HG03521 (cell line): ENCODE results near the gene PCK2.
A peak's percentile ranks its signal among the peaks of the same experiment; 100 is the strongest.
"Not testable (repeated sequence)": the region's sequence is repeated elsewhere in the genome, so short reads cannot be mapped to it uniquely, and the experiment has no call there.

Experiments used
- ATAC-seq: cut with Tn5 transposase; IDR thresholded peaks from one replicate; pipeline ENCODE4 v1.9.1; 2021; ENCODE audit warnings: mild to moderate bottlenecking, moderate library complexity; ENCODE audit not compliant: unreplicated experiment

Gene PCK2

DNA sequence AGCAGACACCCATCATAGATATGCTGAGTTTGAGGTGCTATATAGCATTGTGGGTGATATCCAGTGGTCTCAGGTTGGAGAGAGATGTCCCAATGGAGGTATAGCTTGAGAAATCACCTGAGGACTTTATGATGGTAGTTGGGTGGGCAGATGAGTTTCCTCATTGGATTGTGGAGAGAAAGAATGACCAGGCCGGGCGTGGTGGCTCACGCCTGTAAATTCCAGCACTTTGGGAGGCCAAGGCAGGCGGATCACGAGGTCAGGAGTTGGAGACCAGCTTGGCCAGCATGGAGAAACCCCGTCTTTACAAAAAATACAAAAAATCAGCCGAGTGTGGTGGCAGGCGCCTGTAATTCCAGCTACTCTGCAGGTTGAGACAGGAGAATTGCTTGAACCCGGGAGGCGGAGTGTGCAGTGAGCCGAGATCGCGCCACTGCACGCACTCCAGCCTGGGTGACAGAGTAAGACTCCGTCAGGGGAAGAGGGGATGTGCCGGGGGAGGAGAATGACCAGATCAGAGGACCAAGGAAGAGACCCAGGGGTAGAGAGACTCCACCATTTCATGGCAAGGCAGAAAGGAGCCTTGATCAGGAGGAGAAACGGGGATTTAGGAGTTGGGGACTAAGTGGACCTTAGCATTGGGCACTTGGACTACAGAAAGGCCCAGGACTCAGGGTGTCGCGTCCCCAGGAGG is 757 bp upstream of the PCK2 start:
- ATAC-seq: no peak

DNA sequence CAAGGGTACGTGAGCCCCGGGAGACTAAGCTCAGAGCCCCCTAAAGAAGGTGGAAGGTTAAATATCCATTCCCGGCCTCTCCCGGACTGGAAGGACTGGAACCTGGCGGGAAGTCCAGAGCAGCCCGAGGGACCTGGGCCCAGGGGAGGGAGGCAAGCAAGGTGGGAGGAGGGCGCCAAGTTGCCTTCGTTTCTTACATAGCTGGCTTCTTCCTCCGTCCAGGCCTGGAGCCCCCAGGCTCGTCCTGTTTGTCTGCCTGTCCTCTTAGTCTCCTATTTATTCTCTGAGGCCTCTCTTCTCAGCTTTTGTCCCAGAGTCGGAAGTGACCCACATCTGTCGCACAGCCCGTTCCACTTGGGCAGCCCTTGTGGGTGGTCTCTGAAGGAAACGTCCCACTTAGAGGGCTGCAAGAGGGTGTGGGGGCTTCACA is 745 bp downstream of the PCK2 start:
- ATAC-seq: no peak

DNA sequence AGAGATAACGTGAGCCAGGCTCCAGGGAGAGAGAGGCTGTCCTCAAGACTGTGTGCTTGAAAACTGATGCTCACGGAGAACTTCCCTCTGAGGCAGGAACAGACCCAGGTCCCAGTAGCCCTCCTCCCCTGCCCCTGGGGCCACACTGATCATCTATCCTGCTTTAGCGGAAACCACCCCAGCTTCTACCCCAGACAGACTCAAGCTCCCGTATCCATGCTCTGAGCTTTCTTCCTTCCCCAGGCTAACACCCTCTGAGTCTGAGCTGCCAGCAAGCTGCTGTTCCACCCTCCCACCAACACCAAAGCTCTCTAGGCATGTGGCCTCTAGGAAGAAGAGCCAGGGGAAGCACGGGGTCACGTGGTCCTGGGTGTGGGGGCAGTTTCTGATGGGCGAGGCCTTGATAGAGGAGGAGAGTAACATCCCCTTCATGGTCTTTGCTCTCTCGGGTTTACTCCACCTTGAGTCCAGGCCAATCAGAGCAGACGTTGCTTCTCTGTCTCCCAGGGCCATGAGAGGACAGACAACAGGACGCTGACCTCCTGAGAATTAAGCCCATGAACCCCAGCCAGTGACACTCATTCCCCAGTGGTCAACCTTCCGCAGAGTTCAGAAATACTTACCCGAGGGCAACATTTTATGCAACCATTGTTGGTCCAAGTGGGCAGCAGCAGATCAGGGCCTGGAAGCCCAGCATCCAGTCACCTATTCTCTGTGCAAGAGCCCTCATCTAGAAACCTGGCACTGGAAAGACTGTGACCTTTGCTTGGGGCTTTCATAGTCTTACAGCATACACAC is 1.4 kb downstream of the PCK2 start:
- ATAC-seq: peak; percentile 50

DNA sequence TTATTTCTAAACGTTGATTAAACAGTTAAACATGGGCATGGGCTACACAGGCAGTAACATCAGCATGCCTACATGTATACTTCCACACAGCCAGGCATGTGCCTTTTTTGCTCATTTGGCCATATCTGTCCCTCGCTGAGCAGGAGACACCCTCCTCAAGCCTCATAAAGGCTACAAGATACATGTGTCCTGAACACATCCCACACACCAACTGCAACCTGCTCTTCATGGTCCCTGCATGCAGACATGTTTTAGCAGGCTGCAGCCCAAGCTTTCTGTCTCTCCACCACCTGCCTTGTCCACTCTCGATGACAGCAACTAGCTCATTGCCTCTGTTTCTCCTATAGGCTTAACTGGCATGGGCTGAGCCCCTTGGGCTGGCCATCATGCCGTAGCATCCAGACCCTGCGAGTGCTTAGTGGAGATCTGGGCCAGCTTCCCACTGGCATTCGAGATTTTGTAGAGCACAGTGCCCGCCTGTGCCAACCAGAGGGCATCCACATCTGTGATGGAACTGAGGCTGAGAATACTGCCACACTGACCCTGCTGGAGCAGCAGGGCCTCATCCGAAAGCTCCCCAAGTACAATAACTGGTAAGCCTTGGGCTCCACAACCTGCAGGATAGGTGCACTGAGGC is 2.6 kb downstream of the PCK2 start:
- no peak for ATAC-seq

DNA sequence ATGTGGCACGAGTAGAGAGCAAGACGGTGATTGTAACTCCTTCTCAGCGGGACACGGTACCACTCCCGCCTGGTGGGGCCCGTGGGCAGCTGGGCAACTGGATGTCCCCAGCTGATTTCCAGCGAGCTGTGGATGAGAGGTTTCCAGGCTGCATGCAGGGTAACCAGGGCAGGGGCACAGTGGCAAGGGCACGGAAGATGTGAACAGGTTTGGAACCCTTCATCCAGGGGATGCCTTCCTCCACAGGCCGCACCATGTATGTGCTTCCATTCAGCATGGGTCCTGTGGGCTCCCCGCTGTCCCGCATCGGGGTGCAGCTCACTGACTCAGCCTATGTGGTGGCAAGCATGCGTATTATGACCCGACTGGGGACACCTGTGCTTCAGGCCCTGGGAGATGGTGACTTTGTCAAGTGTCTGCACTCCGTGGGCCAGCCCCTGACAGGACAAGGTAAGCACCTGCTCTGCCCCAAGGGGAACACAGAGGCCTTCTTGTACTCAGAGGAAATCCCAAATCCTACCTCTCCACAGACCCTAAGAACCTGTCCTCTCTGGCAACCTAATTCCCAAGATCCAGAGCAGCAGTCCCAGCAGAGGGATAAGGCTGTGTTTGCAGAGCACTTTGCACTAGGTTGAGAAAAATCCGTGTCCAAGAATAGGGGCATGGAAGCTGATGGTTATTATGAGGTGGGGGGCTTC is 4.3 kb downstream of the PCK2 start:
- no peak for ATAC-seq

DNA sequence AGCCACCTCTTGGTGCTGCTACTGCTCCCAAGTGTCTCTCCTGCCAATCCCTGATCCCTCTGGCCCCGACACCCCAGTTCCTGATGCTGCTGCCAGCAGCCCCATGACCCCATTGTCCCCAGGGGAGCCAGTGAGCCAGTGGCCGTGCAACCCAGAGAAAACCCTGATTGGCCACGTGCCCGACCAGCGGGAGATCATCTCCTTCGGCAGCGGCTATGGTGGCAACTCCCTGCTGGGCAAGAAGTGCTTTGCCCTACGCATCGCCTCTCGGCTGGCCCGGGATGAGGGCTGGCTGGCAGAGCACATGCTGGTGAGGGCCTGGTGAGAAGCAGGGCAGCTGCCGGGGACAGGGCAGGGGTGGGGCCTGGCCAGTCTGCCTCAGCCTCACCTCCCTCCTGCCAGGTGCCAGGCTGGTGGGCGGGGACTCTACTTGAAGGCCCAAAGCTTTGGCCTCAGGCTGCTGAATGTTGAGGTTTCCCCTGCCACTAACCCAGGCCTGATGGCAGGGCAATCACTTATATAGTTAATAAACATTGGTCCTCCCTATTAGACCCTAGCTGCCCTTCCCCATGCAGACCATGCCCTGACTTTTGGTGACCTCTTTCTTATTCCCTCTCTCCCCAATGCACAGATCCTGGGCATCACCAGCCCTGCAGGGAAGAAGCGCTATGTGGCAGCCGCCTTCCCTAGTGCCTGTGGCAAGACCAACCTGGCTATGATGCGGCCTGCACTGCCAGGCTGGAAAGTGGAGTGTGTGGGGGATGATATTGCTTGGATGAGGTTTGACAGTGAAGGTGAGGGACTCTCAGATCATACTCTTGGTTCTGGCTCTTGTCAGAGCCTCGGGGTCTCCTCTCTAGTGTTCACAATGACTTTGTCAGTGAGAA is 5.1 kb downstream of the PCK2 start:
- no peak for ATAC-seq

DNA sequence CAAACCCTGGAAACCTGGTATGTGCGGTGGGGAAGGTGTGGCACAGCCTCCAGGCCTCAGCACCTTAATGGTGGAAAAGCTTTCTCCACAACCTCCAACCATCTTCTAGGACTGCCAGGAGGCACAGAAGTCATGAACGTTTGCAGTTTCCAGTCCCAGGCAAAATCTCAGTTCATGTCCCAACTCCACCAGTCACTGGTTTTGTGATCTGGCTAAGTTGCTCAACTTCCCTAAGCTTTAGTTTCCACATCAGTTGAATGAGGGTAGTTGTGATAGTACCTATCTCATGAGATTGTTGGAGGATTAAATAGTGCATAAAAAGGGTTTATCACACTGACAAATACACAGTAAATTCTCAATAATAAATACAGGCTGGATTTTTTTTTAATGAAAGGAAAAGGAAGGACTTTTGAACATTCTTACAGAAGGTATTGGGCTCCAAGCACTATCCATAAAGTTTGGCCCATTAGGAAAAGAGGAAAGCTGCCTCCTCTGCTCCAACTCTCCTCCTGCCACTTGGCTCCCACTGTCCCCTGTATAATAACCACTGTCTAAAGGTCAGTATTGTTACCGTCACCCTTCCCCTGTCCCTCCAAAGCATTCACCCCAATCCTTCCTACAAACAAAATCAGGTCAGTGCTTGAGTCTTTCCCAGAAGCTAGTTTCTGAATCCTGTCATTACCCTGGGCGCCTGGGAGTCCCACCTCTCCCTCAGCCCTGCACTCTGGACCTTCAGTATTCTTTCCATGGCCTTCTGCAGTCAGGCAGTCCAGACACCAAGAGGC is 6.3 kb downstream of the PCK2 start:
- ATAC-seq: no peak

DNA sequence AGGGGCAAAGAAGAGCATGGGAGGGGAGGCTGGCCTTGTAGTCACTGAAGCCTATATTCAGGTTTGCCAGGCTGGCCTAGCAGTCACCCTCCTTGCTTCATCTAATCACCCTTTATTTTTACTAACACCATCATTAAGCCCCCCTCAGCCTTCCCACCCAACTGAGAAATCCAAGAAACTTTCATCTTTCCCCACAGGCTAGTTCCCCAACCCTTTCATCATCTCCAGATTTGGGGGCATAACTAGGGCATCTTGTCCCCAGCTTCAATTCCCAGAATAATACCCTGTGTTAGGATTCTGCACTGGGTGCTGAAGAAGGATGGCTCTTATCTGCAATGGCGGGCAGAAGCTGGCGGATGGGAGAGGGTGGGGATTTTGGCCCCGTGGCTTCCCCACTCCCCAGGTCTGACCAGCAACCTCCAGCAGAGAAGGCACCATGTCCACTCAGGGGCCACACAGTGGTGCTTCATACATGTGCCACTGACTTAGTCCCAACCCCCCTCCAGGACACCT is 6.9 kb downstream of the PCK2 start:
- no peak for ATAC-seq

DNA sequence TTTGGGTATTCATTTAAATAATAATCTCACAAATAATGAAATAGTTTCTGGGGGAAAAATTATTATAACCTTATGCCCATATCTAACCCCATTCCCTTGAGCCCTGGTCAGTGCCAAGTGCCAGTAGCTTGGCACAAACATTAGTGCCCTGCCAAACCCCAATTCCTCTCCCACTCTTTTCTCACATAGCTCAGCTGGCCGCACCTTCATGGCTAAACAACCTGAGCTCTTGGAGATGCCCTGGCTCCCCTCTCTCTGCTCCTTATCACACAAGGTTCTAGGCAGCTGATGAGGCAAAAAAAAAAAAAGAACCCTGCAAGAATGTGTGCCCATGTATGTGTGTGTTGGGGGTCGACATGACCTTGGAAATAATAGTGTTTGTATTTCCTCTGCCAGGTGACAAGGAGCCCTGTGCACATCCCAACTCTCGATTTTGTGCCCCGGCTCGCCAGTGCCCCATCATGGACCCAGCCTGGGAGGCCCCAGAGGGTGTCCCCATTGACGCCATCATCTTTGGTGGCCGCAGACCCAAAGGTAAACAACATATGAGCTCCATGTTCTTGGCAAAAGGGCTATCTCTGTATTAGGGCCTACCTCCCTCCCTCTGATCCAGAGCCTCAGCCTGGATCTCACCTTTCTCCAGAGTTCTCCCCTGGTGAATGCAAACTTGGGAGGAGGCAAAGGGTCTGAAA is 8.4 kb downstream of the PCK2 start:
- ATAC-seq: no peak

DNA sequence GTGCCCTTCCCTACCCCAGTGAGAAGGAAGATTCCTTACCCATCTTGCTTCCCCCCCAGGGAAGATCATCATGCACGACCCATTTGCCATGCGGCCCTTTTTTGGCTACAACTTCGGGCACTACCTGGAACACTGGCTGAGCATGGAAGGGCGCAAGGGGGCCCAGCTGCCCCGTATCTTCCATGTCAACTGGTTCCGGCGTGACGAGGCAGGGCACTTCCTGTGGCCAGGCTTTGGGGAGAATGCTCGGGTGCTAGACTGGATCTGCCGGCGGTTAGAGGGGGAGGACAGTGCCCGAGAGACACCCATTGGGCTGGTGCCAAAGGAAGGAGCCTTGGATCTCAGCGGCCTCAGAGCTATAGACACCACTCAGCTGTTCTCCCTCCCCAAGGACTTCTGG is 9.3 kb downstream of the PCK2 start:
- no peak for ATAC-seq

DNA sequence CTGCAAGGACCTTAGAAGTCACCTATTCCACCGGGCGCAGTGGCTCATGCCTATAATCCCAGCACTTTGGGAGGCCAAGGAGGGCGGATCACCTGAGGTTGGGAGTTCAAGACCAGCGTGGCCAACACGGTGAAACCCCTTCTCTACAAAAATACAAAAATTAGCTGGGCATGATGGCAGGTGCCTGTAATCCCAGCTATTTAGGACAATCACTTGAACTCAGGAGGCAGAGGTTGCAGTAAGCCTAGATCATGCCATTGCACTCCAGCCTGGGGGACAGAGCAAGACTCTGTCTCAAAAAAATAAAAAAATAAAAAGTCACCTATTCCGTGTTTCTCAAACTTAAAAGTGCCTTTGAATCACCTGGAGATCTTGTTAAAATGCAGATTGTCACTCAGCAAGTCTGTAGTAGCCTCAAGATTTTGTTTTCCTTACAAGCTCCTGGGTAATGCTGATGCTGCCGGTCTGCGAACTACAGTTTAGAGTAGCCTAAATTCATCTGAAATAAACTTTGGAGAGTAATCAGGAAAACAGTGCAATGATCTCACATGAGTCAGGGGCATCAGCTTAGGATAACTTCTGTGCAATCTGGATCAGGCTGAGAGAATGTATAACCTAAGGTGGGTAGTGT is 11.6 kb downstream of the PCK2 start:
- not testable (repeated sequence) for ATAC-seq

DNA sequence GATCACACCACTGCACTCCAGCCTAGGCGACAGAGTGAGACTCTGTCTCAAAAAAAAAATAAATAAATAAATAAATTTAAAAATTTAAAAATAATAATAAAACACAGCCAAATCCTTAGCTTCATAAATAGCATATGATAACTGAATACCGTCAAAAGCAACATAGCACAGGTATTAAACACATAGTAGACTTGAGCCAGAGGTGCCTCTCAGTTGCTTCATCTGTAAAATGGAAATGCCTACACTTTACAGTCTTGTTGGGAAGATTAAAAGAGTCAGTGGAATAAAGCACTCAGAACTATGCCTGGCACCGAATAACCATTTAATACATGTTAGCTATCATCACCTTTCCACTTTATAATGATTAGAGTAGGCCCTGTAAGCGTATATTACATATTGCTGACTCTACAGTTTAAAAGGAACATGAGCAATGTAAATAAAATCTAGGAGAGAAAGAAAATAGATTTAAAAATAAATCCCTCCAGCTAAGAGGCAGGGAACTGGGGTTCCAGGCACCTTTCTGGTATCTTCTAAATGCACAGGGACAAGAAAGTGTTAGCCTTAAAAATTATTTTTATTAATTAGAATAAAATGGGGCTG is 12.7 kb downstream of the PCK2 start:
- no peak for ATAC-seq

DNA sequence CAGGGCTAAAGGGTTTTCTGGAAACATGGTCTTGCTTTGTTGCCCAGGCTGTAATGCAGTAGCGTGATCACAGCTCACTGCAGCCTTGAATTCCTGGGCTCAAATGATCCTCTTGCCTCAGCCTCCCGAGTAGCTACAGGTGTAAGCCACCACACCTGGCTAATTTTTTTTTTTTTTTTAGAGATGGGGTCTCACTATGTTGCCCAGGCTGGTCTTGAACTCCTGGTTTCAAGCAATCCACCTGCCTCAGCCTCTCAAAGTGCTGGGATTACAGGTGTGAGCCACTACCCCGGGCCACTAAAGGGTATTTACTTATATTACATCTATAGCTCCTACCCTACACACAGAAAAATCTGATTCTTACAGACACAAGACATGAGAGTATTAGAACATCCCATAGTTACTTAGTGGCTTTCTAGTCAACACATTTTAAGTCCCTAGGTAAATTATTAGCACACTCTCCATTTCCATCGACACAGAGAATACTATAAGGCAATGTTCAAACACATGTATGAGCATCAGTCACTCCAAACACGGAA is 14.3 kb downstream of the PCK2 start:
- no peak for ATAC-seq

DNA sequence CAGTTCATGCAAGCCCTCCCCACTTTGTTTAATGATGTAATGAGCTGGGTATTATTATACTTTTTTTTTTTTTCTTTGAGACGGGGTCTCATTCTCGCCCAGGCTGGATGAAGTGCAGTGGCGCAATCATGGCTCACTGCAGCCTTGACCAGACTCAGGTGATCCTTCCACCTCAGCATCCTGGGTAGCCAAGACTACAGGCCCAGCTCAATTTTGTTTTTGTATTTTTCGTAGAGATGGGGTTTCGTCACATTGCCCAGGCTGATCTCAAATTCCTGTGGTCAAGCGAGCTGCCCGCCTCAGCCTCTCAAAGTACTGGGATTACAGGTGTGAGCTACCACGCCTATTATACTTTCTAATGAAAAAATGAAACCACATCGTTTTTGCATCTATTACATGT is 15.9 kb downstream of the PCK2 start:
- ATAC-seq: no peak

DNA sequence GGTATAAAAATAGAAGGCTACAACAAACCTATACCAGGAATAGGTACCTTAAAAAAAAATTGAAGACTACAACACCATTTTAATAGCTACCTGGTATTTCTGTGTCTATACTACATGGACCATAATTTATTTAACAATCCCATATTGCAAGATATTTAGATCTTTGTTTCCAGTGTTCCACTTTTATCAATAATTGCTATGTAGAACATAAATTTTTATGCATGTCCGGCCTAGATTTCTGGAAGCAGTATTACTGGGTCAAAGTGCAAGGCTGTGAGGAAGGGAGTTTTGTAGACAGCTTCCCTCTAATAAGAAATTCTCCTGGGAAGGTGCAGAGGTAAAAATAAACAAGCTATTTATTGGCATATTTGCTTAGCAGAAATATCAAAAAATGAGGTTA is 16.4 kb downstream of the PCK2 start:
- no peak for ATAC-seq

DNA sequence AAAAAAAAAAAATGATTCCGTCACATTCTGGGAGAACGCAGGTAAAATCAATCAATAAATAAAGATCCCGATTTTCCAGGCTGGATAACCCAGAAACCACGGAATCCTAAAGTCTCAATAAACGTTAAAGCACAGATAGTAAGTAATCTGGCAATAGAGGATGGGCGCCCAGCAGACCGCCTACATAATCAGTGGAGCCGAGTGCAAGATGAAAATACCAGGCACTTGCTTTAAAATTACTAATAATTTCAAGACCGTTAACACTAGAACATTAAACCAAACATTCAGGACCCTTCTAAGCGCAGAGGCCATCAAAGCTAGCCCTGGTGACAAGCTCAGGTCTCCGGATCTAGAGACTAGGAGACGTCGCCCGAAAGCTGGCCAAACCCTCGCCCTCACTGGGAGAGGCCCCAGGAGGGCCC is 19.3 kb downstream of the PCK2 start:
- no peak for ATAC-seq

DNA sequence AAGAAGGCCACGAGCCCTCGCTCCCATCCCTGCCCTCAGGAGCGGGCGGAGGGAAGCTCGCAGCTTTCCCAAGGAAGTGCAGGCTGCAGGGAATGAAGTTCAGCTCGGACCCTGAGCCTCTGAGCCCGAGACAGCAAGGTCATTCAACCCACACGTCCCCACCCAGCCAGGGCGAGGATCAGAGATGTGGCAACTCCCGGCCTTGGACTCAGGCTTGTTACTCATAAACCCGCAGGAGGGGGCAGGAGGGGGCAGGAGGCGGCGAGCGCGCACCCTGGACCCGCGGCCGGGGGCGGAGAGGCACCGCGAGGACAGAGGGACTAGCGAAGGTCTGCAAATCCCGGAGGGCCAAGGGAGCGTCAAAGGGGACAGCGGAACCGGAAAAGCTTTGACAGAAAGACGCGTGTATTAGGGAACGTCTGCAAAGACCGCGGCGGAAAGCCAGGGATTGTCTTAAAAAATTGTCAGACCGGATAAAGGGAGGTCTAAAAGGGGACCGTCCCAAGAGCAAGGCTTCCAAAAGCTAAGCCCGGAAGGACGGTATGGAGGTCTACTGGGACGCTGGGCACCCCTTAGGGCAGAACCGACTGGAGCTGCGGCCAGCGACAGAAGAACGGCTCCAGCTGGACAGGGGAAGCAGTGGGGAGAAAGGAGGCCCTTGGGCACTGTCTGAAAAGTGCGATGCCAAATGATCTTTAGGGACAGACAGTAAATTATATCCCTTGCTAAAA is 19.9 kb downstream of the PCK2 start:
- ATAC-seq: peak; percentile 16
